Activated gamma-delta T cell treated with Interleukin-2 at 50 U/mL for 16 hours (primary cell): ENCODE data around the gene NEUROD6.

ENCODE experiments used
- DNase-seq: peaks from one replicate; pipeline ENCODE4 v3.0.0-alpha.2; 2020

Gene NEUROD6

GRCh38 chr7:31333291-31333690, 7.2 kb downstream of the NEUROD6 start:
- no peak for DNase-seq

- DNase-seq, result no peak
Measured at GRCh38 chr7:31327071-31327470, 13.5 kb downstream of the NEUROD6 start.

- no peak for DNase-seq
Measured at GRCh38 chr7:31326416-31326815, 14.1 kb downstream of the NEUROD6 start.

- DNase-seq, result no peak
Measured at GRCh38 chr7:31323101-31323500, 17.4 kb downstream of the NEUROD6 start.

DNA sequence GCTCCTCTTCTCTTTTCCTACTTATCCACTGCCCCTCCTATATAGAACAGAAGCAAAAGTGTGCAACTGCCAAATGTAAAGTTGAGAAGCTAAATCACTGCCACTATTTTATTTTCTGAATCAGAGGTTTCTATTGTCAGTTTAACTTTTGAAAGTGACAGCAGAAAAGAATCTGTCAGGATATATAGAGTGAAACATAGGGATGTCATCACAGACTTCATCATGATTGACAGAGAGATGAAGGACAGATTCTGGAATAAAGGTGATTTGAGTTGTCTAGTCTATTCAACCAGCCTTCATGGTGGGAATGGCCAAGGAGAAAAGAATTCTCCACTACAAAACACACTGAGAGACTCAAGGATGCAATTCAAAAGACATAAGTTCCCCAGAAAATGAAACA, 19.9 kb downstream of the NEUROD6 start:
- DNase-seq, result no peak

DNA sequence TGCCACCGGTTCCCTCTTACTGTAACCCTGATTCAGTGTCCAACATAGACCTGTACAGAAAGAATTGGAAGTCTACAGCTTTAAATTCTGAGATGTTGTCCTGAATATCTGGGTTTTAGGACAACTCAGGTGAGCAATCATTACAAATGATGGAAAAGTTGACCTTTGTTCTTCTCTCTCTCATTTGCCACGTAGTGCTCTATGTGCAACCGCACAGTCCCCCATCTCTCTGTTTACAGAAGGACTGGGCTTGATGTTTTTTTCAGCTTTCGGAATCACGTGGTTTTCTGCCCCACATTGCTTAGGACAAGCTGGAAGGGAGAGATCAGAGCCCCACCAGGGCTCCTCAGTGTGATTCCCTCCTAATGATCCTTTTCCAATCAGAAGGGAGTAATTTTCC, 22.2 kb downstream of the NEUROD6 start:
- DNase-seq, result no peak

- DNase-seq, result no peak
Measured at GRCh38 chr7:31316876-31317275, 23.6 kb downstream of the NEUROD6 start.

DNA sequence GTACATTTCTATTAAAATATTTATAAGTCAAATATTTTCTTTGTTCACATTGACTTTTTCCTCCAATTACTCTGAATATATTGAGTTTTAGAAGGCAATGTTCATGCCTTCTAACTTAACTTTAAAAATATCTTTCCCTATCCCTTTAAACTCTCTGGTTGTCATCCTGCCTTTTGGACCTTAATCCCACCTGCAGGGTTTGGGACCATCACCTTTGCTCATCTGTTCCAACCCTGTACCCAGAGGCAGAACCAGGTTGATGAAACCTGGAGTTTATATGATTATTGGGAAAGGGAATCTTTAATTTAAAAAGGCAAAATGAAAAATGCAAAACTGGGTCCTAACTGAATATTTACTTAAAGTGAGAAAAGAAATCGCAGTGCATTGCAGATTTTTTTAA, 24.8 kb downstream of the NEUROD6 start:
- DNase-seq, result no peak

DNA sequence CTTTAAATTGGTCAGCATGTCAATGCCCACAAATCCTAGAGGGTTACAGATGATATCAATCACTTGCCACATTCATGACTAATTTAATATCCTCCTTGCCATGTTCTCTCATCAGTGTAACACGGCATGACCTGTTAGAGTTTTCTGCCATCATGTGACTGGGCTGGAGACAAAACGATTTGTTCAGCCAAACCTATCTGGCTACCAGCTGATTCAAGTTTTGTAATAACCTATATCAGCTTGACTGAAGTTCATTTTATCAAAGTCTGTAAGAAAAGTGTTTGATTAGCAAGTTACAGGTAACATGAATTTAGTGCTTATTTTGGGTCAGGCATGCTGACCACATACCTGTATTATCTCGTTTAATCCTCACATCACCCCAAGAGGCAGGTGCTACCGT, 25.7 kb downstream of the NEUROD6 start:
- DNase-seq, result no peak

GRCh38 chr7:31312889-31313288, 27.6 kb downstream of the NEUROD6 start:
- DNase-seq, result no peak

- no peak for DNase-seq
Measured at GRCh38 chr7:31311552-31311951, 29.0 kb downstream of the NEUROD6 start.

DNA sequence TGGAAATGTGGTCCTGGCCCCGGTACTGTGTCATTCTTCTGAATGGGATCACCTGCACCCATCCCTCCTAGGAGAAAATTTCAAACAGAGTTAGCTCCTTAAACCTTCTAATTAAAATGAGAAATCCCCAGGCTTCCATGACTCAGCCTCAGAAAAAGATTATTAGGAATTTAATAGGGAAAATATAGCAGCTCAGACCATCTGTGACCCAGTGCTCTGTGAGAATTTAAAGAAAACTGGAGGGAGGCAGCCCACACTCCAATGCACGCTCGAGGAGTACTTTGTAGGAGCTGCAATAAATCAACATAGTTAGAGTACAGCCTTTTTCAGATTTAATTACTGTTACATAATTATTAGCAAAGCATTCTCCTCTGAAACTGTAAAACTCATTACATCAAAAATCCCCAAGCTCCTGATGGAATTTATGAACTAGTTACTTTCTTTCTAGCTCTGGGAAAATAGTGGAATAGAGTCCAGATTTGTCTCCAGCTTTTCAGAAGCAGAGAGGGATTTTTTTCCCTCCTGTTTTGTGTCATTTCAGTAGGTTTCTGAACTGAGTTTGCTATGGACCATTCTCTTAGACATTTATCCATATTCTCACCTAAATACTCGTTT, 30.1 kb downstream of the NEUROD6 start:
- no peak for DNase-seq

DNA sequence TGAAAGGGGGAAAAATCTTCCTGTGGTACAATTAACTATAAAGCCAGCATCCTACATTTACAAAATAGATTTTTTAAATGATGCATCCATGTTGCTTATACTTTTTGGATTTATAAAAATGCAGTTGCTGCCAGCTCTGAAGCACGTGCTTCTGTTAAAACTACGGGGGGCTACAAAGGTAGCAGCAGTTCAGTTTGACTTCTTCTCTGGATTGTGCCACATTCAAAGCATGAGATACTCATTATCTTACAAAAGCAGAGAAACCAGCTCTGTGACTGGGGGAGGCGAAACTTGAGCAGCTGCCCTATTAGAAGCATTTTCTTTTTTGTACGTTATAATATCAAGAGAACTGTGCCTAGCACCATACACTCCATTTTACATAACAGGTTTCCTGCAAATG, 31.1 kb downstream of the NEUROD6 start:
- DNase-seq, result no peak

DNA sequence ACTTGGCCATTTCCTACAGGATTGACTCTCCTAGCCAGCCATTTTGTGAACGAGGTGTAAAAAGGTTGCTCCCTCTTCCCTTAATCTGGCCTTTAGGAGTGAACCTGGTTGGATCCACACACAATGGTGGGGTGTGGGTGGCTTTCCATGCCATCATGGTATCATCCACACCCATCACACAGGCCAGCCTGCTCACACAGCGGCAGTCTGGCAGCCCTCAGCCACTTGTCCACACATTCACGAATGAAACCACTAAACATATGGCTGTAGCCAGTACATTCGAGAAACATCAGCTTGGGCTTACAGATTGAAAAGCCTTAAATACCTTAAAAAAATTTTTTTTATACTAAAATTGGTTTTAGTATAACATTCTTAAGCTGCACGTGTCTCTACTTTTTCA, 31.9 kb downstream of the NEUROD6 start:
- DNase-seq, result no peak

DNA sequence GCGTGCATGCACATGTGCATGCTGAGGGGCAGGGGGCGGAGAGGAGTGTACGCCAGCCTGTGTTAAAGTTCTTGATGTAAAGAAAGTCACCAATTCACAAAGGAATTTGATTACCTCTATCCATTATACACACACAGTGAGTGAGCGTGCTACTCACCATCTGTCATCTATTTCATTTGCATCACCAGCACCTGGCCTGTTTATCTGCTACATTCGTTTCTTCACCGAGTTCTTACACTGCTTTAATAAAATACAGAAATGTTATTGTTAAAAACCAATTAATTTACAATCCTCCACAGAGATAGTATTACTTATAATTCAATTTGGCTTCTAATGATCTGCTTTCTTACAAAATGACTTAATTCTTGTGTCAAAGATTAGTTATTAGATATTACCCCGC, 32.6 kb downstream of the NEUROD6 start:
- no peak for DNase-seq

DNA sequence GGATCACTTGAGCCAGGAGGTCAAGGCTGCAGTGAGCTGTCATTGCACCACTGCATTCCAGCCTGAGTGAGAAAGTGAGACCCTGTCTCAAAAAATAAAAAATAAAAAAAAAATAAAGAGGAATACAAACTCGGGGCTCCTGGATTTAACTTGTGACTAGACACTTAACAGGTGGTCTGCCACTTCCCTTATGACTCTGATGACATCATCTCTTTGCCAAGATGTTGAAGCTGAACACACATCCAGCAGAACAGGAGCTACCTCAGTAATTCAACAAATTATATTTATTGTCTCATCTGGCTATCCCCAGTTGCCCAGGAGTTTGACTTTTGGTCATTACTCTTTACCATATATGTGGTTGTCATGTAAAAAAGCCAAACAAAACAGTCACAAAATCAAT, 35.3 kb downstream of the NEUROD6 start:
- DNase-seq, result no peak

GRCh38 chr7:31304446-31304845, 36.1 kb downstream of the NEUROD6 start:
- DNase-seq, result no peak

DNA sequence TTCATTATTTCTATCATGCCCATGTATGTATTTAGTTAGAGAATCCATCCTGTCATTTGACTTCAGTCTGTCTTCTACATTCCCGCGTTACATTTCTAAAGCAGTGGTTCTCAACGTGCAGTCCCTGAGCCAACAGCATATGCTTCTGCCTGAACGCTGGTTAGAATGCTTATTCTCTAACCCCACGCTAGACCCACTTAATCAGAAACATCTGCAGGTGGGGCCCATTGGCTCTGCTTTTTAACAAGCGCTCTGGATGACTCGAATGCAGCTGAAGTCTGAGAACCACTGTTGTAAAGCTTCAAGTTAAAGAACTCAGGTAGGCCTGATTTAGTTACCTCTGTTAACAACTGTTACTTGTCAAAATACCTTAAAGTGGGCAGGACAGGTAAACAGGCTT, 38.2 kb downstream of the NEUROD6 start:
- no peak for DNase-seq

DNA sequence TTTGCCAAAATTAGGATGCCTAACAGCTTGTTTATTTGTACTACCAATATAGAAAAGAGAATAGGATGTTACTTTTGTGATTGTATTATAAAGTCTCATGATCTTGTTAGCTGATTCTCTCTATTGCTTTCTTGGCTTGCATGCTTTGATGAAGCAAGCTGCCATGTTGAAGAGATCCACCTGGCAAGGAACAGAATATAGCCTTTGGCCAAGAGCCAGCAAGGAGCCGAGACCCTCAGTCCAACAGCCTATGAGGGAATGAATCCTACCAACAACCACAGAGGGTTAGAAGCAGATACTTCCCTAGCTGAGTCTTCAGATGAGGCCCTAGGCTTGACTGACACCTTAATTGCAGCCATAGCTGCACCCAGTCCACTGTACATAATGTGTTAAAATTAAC, 41.2 kb downstream of the NEUROD6 start:
- DNase-seq, result no peak

- DNase-seq, result no peak
Measured at GRCh38 chr7:31290601-31291000, 49.9 kb downstream of the NEUROD6 start.
